ENCODE data around the gene LMAN1L.

DNA sequence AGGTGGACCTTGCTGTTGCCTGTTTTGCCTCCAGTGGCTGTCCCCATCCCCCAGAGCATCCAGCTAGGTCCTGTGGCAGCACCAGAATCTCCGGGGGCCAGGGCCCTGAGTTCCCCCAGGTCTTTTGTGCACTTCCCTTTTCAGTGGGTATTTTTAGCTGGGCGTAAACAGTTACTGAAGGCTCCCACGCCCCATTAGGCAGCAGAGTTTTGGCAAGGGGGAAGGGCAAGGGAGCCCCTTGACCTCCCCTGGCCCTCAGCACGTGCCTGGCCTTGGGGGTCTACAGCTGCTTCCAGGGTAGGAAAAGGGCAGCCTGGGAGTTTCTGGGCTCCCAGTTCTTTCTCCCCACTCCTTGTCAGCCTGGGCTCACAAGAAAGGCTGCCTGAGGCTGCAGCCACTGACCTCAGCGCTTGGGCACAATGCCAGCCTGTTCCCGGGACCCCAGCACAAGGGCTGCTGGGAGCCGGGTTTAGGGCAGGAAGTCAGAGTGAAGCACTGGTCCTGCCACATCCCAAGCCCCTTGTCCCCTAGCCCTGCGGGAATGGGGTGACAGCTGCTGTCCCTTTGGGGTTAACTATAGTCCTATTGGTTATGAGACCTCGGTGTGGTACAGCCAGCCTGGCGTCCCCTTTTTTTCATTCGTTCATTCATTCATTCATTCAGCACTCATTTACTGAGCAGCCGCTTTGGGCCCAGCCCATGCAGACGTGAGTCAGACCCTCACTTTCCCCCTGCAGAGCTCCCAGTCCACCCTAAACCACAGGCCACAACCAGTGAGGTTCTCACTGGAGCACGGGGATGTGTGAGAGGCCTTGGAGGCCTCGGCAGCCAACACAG lies 22.3 kb upstream of the LMAN1L start:
- TF ChIP-seq GATA2 (IDR thresholded peaks at IDR 0.05; ENCODE audit: low read depth, low read length) (no peak), GATA3 (IDR thresholded peaks at IDR 0.05; ENCODE audit: low read depth, low read length) (no peak)

Data from SH-SY5Y (cell line).